Lung (tissue), 12 donors: ENCODE measurements around the gene CCDC78. TPM values are rescaled to one million over a fixed set of nuclear protein-coding genes. Genes with fewer than 3 reads are reported as not detected.
"Not testable (repeated sequence)": the region's sequence is repeated elsewhere in the genome, so short reads cannot be mapped to it uniquely, and the experiment has no call there.

Experiments
- ATAC-seq: fragments of 200-7000 bp; cut with Tn5 transposase; one replicate; pipeline ENCODE4 v1.9.1; 2020; ENCODE audit warnings: moderate number of reproducible peaks; ENCODE audit not compliant: insufficient read depth, low FRiP score
- DNase-seq, 3 donors: peaks; one replicate each; pipeline ENCODE4 v3.0.0-alpha.2; 2013 to 2017
- H3K27ac ChIP-seq, 2 donors: one replicate each; pipeline ENCODE4 v1.5.1; 2013; ENCODE audit warnings: mild to moderate bottlenecking in 2 of 2, moderate library complexity in 2 of 2, control low read depth in 1 of 2, inconsistent platforms in 1 of 2, low read depth in 1 of 2, low read length in 1 of 2
- H3K27me3 ChIP-seq, 3 donors: one replicate each; pipeline ENCODE4 v1.5.1; 2013; ENCODE audit warnings: low read length in 2 of 3; ENCODE audit not compliant: control insufficient read depth in 3 of 3, insufficient read depth in 3 of 3
- H3K36me3 ChIP-seq, 4 donors: one replicate each; pipeline ENCODE4 v1.5.1; 2013; ENCODE audit warnings: low read length in 4 of 4, mild to moderate bottlenecking in 1 of 4, moderate library complexity in 1 of 4; ENCODE audit not compliant: control insufficient read depth in 4 of 4, insufficient read depth in 4 of 4
- H3K4me1 ChIP-seq, 5 donors: one replicate each; pipeline ENCODE4 v1.5.1; 2013; ENCODE audit warnings: low read length in 5 of 5, mild to moderate bottlenecking in 2 of 5, moderate library complexity in 1 of 5; ENCODE audit not compliant: control insufficient read depth in 5 of 5, insufficient read depth in 5 of 5
- H3K4me3 ChIP-seq: one replicate; pipeline ENCODE4 v1.5.1; 2013; ENCODE audit warnings: mild to moderate bottlenecking, control low read depth, moderate library complexity
- H3K9ac ChIP-seq, 2 donors: one replicate each; pipeline ENCODE4 v1.5.1; 2013; ENCODE audit warnings: low read length in 2 of 2, control low read depth in 1 of 2; ENCODE audit not compliant: insufficient read depth in 1 of 2
- H3K9me3 ChIP-seq, 4 donors: one replicate each; pipeline ENCODE4 v1.5.1; 2013; ENCODE audit warnings: low read length in 3 of 4, mild to moderate bottlenecking in 1 of 4, moderate library complexity in 1 of 4; ENCODE audit not compliant: control insufficient read depth in 4 of 4, insufficient read depth in 3 of 4
- WGBS, 2 donors: extraction: QIAGEN DNeasy Blood & Tissue Kit; methylation state at CpG; one replicate each; pipeline ENCODE4 v1.1.7; 2013; 5-methylcytosine and 5-hydroxymethylcytosine counted together
- polyA plus RNA-seq, 2 donors: library from polyadenylated mRNA; stranded (reverse); fragments of 200-250 nt; gene quantifications; one replicate each; pipeline ENCODE4 v1.2.1, GENCODE V29; 2013
- total RNA-seq, 2 donors: library from RNA; depleted of rRNA in 1 of 2; stranded (reverse); fragments of >200 nt in 1 of 2; gene quantifications; one replicate each; pipeline ENCODE4 v1.2.1, GENCODE V29; 2014 to 2021
- TF ChIP-seq, protein P1 (sequence below): IDR thresholded peaks from 2 replicates; pipeline ENCODE4 v1.5.1; 2012; ENCODE audit warnings: mild to moderate bottlenecking; ENCODE audit errors: control extremely low read depth, extremely low read depth
- donor health status: control.
- donor health status: control.
- donor health status: Bipolar disorder and iron deficiency.
- donor health status: healthy.
- donor health status: DM: yes; HTN: yes; CAD: no.

The CCDC78 gene
- total and polyA plus RNA-seq, 4 donors = 25.6 to 71.6 (median 37.0) TPM

DNA sequence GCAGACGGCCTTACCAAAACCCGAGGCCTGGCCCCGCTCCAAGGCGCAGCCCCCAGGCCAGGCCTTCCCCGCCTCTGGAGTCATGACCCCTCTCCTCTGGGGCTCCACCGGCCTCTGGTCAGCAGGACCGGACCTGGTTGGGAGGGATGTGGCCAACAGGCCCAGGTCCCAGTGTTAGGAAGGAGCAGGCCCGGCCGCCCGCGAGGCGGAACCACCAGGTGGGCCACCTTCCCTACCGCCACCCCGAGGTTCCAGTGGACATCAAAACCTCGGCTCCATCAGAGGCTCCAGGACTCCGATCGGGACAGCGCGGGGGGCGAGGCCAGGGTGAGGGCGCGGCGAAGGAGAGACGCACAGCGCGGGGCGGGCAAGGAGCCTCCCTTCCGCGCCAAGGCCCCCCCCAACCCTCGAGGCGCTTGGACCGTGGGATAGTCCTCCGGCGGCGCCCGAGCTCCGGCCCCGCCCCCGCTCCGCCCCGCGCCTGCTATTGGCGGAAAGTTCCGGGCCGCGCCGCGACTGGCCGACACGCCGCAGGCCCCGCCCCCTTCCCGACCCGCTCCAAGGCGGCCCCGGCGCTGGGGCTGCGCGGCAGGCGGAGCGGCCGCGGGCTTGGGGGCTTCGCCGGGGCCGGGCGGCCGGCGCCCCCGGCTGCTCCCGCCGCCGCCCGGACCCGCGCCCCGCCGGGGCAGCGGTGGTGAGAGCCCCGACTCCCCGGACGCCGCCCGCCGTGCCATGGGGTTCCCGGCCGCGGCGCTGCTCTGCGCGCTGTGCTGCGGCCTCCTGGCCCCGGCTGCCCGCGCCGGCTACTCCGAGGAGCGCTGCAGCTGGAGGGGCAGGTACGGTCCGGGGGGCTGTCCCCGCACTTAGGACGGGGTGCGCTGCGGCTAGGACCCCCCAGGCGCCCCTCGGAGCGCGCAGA is 11.4 kb downstream of the CCDC78 start, which contains the start of gene METRN:
Gene METRN (plus strand): TSS at position 561 of the 919 bp plus-strand sequence. CDS start 172 bp downstream, at position 733.
- H3K27ac ChIP-seq = peak within 1 kb of the TSS in 1 of 2 donors; percentile 13
- DNase-seq (peak; percentile 85 to 93 (median 90)), ATAC-seq (peak; percentile 86)
- 5 to 7% methylated on average over 77 to 108 of the region's 108 CpGs for WGBS, 2 donors
- H3K9ac ChIP-seq = no peak within 1 kb of the TSS
- H3K4me1 ChIP-seq = peaks cover 0 to 16% (median 8%) of the 10 kb centered on the region in 5 donors
- H3K9me3 ChIP-seq = no peaks in the 10 kb centered on the region
- peaks cover 0 to 9% (median 3%) of the 10 kb centered on the region in 3 donors for H3K27me3 ChIP-seq
- H3K36me3 ChIP-seq = no peaks in the 10 kb centered on the region
- H3K4me3 ChIP-seq = peak within 1 kb of the TSS; percentile 62
- TF ChIP-seq, protein P1, sequence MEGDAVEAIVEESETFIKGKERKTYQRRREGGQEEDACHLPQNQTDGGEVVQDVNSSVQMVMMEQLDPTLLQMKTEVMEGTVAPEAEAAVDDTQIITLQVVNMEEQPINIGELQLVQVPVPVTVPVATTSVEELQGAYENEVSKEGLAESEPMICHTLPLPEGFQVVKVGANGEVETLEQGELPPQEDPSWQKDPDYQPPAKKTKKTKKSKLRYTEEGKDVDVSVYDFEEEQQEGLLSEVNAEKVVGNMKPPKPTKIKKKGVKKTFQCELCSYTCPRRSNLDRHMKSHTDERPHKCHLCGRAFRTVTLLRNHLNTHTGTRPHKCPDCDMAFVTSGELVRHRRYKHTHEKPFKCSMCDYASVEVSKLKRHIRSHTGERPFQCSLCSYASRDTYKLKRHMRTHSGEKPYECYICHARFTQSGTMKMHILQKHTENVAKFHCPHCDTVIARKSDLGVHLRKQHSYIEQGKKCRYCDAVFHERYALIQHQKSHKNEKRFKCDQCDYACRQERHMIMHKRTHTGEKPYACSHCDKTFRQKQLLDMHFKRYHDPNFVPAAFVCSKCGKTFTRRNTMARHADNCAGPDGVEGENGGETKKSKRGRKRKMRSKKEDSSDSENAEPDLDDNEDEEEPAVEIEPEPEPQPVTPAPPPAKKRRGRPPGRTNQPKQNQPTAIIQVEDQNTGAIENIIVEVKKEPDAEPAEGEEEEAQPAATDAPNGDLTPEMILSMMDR = no peak

DNA sequence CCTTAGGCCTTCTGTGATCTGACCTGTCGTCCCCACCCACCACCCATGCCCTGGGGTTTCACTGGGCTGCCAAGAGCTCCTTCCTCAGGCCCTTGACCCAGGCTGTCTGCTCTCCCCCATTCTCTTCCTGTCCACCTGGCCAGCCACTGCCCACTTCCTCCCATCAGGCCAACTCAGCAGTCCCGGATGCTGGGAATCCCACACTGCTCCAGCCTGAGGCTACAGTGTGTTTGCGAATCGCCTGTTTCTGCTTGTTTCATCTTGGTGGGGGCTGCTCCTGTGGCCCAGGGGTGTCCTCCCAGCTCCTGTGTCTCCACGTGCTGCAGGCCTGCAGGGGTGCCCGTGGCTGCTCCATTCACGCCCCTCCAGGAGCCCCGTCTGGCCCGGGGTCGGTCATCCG is 12.2 kb downstream of the CCDC78 start:
- 64 to 68% methylated on average over 9 to 11 of the region's 11 CpGs for WGBS, 2 donors
- Histone ChIP-seq H3K27me3 (peaks cover 0 to 12% (median 3%) of the 10 kb centered on the region in 3 donors), H3K4me3 (no peak overlapping the region)

GRCh38 chr16:712740-713250 is 13.4 kb downstream of the CCDC78 start:
- not testable (repeated sequence) for DNase-seq, ATAC-seq, H3K4me3 ChIP-seq, H3K36me3 ChIP-seq, H3K27ac ChIP-seq, H3K9ac ChIP-seq, H3K9me3 ChIP-seq
- WGBS, 2 donors = 51 to 56% methylated on average over 13 of the region's 13 CpGs
- H3K27me3 ChIP-seq = peaks cover 2 to 24% (median 3%) of the 10 kb centered on the region in 3 donors
- peaks cover 0 to 14% (median 8%) of the 10 kb centered on the region in 5 donors for H3K4me1 ChIP-seq

More for the DNA sequence above, 12.2 kb downstream of the CCDC78 start:
- peaks cover 0 to 14% (median 8%) of the 10 kb centered on the region in 5 donors for H3K4me1 ChIP-seq
- H3K36me3 ChIP-seq = no peaks in the 10 kb centered on the region
- H3K9me3 ChIP-seq = no peaks in the 10 kb centered on the region
- TF ChIP-seq, protein P1 = no peak
- ATAC-seq = no peak
- H3K27ac ChIP-seq = no peak overlapping the region
- no peak overlapping the region for H3K9ac ChIP-seq
- DNase-seq = no peak
